Astrocyte of the spinal cord (primary cell): ENCODE measurements around the gene SIRT3.

Source experiments
- DNase-seq: peaks from one replicate; pipeline ENCODE4 v3.0.0; 2011; ENCODE audit warnings: low read depth, low spot score
- H3K4me3 ChIP-seq: 2 replicates; pipeline ENCODE4 v1.5.1; 2011; ENCODE audit warnings: low read depth, mild to moderate bottlenecking, low read length, moderate library complexity
- in situ Hi-C: cut with HindIII; loops from 2 replicates; pipeline ENCODE4 v1.10.0; 2017; ENCODE audit warnings: low sequenced_read_pairs
- TF ChIP-seq, protein P1 (sequence below): IDR thresholded peaks from 2 replicates; pipeline ENCODE4 v1.5.1; 2012; ENCODE audit warnings: low read depth, mild to moderate bottlenecking, low read length, inconsistent platforms

SIRT3 gene

DNA sequence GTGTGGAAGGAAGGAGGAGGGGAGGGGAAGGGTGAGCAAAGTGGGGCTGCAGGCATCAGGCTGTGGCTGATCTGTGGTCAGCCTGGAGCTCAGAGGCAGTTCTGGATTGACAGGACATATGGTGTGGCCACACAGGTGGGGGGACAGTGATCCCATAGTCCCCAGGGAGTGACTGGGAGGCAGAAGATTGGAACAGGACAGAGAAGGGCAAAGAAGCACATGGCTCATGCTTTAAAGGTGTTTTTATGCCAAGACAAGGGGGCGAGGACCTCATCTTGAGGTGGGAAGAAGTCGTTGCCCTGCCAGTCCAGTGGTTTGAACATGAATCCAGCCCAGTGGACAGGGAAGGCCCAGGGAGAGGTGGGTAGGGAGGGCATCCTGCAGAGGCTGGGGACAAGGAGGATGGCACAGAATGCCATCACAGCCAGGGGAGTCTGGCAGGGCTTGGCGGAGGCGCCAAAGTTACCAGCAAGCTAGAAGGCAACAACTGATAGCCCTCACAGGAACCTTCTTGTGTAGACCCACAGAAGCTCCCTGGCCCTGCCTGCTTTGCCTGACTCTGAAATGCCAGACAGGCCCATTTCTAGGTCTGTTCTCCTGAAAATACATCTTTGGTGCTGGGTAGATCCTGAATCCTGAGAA is 32.1 kb downstream of the SIRT3 start:
- TF ChIP-seq, protein P1, sequence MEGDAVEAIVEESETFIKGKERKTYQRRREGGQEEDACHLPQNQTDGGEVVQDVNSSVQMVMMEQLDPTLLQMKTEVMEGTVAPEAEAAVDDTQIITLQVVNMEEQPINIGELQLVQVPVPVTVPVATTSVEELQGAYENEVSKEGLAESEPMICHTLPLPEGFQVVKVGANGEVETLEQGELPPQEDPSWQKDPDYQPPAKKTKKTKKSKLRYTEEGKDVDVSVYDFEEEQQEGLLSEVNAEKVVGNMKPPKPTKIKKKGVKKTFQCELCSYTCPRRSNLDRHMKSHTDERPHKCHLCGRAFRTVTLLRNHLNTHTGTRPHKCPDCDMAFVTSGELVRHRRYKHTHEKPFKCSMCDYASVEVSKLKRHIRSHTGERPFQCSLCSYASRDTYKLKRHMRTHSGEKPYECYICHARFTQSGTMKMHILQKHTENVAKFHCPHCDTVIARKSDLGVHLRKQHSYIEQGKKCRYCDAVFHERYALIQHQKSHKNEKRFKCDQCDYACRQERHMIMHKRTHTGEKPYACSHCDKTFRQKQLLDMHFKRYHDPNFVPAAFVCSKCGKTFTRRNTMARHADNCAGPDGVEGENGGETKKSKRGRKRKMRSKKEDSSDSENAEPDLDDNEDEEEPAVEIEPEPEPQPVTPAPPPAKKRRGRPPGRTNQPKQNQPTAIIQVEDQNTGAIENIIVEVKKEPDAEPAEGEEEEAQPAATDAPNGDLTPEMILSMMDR, result no peak
- in situ Hi-C loops, result no loop called here
- no peak overlapping the region for H3K4me3 ChIP-seq
- DNase-seq, result no peak

DNA sequence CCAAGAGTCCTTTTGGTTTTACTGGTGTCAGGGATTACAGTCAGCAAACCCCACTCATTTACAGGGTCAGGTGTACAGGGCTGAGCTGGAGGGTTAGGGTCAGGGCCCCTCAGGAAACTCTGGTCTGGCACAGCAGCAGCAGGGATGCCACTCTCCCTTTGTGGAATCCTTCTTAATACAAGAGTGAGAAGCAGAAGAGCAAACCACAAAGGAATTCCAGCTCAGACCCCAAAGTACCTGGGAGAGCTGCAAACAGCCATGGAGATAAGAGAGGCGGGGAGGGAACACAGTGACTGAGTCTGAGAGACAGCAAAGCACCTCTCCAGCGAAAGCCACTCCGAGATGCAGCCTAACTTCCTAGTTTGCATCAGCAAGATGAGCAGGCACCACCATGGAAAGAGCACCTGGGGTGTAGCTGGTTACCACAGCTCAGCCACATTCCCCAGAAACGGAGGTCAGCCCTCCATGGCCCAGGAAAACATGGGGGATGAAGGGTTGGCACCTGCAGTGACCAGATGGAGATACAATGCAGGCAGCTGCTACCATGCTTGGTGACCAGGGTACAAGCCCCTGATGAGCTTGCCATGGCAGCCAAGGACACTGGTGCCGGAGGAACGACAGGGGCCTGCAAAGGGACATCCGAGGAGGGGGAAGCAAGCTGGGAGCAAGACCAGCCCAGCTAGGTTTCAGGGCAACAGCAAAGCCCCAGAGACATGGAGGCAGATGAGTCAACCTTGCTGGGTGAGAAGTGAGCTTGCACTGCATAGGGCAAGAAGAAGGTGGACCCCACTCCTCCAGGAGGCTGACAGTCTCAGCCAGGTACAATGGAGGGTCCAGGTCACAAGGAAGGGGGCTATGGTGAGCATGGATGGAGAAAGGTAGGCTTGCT is 32.8 kb downstream of the SIRT3 start:
- no peak overlapping the region for H3K4me3 ChIP-seq
- TF ChIP-seq, protein P1, result no peak
- no peak for DNase-seq
- in situ Hi-C loops, result no loop called here

DNA sequence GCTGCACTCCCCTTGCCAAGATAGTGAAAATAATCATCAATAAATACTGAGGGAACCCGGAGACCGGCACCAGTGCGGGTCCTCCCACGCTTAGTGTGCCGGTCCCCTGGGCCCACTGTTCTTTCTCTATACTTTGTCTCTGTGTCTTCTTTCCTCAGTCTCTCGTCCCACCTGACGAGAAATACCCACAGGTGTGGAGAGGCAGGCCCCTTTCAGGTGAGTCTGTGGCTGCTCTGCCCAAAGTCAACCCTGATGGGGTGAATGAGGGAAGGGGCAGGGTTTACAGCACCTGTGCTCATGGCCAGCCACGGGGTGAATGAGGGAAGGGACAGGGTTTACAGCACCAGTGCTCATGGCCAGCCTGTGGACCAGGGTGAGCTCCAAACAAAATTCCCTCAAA is 33.7 kb downstream of the SIRT3 start:
- TF ChIP-seq, protein P1, result no peak
- no peak overlapping the region for H3K4me3 ChIP-seq
- in situ Hi-C loops, result no loop called here
- no peak for DNase-seq

DNA sequence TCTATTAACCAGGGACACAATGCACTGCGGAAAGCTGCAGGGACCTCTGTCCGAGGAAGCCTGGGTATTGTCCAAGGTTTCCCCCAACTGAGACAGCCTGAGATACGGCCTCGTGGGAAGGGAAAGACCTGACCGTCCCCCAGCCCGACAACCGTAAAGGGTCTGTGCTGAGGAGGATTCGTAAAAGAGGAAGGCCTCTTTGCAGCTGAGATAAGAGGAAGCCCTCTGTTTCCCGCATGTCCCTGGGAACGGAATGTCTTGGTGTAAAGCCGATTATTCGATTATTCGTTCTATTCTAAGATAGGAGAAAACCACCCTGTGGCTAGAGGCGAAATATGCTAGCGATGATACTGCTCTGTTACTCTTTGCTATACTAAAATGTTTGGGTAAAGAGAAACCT is 34.2 kb downstream of the SIRT3 start:
- H3K4me3 ChIP-seq, result no peak overlapping the region
- no peak for DNase-seq
- TF ChIP-seq, protein P1, result no peak
- in situ Hi-C loops, result no loop called here

DNA sequence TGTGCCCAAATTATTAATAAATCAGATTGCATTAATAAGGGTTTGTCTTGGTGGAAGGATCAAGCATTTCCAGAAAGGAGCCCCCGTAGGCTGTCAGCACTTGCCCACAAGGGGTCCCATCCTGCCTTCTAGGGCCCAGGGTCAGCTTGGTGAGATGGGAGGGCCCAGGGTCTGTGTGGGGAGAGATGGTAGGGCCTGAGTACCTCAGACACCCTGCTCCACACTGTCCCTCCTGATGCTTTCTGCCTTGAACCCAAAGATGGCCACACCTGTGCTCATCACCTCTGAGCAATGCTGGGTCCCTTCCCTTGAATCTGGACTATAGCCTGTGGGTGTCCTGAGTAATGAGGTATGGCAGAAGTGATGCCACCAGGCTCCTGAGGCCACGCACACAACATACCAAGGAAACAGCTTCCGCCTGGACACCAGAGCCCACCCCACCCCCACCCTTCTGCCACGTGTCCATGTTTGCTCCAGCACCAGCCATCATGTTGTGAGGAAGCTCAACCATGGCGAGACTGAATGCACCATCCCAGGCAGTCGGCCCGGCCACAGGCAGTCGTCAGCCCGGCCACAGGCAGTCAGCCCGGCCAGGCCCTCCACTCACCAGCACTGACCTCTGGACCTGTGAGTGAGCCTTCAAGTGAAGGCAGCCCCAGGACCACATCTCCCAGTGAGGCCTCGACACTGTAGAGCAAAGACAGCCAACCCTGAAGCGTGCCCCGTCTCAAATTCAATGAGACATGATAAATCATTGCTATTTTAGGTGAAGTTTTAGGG is 35.7 kb downstream of the SIRT3 start:
- in situ Hi-C loops, result no loop called here
- no peak for DNase-seq
- H3K4me3 ChIP-seq, result no peak overlapping the region
- TF ChIP-seq, protein P1, result no peak

DNA sequence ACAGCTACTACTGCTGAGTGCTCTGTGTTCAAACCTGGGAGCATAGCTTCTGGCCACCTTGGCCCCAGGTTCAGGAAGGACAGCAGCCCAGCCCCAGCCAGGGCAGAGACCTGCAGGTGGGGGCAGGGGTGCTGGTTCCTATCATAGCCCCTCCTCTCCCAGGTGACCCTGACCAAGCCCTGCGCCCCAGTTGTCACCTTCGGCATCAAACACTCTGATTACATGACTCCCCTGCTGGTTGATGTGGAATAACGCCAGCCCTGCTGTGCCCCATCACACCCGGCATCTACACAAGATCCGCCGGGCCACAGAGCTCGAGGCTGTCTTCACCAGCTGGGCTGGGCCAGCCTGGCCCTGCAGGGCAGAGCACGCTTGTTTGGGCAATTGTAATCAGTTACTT is 36.4 kb downstream of the SIRT3 start:
- DNase-seq, result no peak
- no peak overlapping the region for H3K4me3 ChIP-seq
- in situ Hi-C loops, result no loop called here
- TF ChIP-seq, protein P1, result no peak
